Epithelial cell of esophagus (primary cell): ENCODE measurements around the gene VASN.

Experiments
- DNase-seq: peaks from one replicate; pipeline ENCODE4 v3.0.0; 2010; ENCODE audit warnings: low read depth
- H3K4me3 ChIP-seq: 2 replicates; pipeline ENCODE4 v1.5.1; 2011; ENCODE audit warnings: mild to moderate bottlenecking, low read length, control low read depth
- TF ChIP-seq, protein P1 (sequence below): IDR thresholded peaks from 2 replicates; pipeline ENCODE4 v1.5.1; 2011; ENCODE audit warnings: low read depth, mild to moderate bottlenecking, low read length, control low read depth, inconsistent platforms; ENCODE audit not compliant: insufficient read depth; ENCODE audit errors: missing control alignments

Gene VASN

DNA sequence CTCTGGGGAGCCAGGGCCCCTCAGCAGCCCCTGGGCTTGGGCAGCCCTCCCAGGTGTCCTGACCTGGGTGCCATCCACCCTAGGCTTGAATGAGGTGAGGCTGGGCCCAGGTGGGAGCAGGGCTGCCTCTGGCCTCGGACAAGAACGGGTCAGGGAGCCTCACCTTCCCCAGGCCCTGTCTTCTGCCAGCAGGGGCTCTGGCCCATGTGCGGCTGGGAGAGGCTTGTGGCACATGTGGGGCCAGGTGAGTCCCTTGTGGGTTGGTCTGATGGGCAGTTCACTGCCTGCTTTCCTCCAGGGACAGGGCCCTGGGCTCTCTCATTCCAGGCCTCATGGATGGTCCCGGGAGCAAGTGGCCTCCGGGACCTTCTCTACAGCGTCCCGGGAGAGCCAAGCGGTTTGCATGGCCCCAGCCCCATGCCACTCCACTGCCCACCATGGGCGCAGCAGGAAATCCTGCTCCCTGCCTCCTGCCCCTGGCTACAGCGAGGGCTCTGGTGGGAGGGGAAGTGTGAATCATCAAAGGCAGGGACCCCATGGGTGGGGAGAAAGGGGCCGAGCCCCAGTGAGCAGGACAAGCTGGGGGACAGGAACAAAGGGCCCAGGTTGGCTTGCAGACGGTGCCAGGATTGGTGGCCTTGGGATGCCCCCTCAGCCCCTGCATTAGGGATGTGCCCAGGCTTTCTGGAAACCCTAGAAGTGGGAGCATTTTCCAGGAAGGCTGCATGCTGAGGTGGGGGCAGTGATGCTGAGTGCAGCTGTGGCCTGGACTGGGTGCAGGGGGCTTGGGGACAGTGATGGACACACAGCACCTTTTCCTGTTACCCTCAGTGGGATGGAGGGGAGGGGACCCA lies 12.2 kb downstream of the VASN start:
- TF ChIP-seq, protein P1, sequence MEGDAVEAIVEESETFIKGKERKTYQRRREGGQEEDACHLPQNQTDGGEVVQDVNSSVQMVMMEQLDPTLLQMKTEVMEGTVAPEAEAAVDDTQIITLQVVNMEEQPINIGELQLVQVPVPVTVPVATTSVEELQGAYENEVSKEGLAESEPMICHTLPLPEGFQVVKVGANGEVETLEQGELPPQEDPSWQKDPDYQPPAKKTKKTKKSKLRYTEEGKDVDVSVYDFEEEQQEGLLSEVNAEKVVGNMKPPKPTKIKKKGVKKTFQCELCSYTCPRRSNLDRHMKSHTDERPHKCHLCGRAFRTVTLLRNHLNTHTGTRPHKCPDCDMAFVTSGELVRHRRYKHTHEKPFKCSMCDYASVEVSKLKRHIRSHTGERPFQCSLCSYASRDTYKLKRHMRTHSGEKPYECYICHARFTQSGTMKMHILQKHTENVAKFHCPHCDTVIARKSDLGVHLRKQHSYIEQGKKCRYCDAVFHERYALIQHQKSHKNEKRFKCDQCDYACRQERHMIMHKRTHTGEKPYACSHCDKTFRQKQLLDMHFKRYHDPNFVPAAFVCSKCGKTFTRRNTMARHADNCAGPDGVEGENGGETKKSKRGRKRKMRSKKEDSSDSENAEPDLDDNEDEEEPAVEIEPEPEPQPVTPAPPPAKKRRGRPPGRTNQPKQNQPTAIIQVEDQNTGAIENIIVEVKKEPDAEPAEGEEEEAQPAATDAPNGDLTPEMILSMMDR, result no peak
- H3K4me3 ChIP-seq, result no peak overlapping the region
- DNase-seq, result no peak

DNA sequence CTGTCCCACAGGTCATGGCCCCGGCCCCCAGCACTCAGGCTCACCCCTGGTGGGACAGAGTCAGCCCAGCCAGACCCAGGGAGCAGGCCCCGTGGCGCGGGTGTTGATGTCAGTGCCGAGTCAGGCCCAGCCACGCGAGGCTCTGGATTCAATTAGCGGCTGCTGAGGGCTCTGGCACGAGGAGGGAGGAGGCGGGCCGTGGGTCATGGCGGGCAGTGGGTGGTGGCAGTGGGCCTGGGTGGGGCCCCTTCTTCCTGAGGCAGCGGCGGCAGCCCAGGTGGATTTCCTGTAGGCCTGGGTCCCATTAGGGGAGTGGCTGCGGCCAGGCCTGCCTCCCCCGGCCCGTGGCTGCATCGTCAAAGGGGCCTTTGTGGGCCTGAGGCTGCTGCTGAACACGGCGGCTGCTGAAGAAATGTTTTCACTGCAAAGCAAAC lies 12.9 kb downstream of the VASN start:
- TF ChIP-seq, protein P1, result no peak
- DNase-seq, result no peak
- H3K4me3 ChIP-seq, result no peak overlapping the region

DNA sequence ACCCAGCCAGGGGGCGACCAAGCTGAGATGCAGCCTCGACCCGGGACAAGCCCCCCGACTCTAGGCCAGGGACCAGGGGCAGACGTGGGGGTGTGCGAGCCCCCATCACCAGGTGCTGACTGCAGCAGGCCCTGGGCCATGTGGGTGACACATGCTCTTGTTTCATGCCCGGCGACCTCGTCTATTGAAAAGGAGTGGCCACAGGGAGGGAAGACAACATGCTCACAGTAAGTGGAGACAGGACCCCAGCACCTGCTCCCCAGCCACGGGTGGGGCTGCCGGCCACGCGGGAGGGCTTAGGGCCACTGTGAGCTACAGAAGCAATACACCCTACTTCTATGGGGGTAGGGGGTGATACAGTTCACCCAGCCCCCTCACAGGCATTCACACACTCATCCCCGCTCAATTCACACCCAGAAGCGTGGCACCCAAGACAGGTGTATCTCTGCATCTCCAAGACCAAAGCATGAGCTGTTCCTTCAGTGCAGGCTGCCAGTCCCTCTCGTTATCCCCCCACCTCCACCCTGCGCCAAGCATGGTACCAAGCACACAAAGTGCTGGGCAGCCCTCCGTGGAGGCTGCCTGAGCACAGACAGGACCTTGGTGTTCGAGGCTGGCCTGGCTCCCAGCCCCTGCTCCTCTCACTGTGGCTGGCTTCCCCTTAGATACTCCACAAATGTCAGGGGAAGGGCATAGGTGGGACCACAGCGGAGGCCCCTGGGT lies 13.6 kb downstream of the VASN start:
- DNase-seq, result no peak
- TF ChIP-seq, protein P1, result no peak
- H3K4me3 ChIP-seq, result no peak overlapping the region

GRCh38 chr16:4385789-4386450 lies 14.3 kb downstream of the VASN start:
- no peak for DNase-seq
- H3K4me3 ChIP-seq, result no peak overlapping the region
- TF ChIP-seq, protein P1, result no peak

DNA sequence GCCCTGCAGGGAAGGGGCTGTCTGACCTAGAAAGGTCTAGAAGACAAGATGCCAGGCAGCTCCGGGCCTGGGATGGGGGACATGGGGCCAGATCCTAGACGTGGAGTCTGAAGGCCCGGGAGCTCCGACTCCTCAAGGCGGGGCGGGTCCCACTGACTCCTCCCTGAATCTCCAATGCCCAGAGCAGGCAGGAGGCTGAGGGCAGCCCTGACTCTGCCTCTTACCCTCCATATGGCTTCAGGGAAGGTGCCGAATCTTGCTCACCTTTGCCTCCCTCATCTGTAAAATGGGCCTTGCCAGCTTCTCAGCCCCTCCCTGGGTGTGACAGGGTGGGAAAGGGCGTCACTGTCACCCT lies 14.8 kb downstream of the VASN start:
- TF ChIP-seq, protein P1, result no peak
- no peak for DNase-seq
- no peak overlapping the region for H3K4me3 ChIP-seq

GRCh38 chr16:4386951-4387565 lies 15.4 kb downstream of the VASN start:
- no peak for DNase-seq
- TF ChIP-seq, protein P1, result no peak
- H3K4me3 ChIP-seq, result no peak overlapping the region
